Measurements from ENCODE around the gene MTA1.

The MTA1 gene

GRCh38 chr14:105410642-105411016, 9.0 kb upstream of the MTA1 start:
- DNase-seq (ENCODE audit: low spot score): no peak

GRCh38 chr14:105411017-105411941, 8.3 kb upstream of the MTA1 start:
- peak; percentile 80 for DNase-seq (ENCODE audit: low spot score)

- no peak for DNase-seq (ENCODE audit: low spot score)
Observed at GRCh38 chr14:105411985-105412770, 7.4 kb upstream of the MTA1 start.

DNA sequence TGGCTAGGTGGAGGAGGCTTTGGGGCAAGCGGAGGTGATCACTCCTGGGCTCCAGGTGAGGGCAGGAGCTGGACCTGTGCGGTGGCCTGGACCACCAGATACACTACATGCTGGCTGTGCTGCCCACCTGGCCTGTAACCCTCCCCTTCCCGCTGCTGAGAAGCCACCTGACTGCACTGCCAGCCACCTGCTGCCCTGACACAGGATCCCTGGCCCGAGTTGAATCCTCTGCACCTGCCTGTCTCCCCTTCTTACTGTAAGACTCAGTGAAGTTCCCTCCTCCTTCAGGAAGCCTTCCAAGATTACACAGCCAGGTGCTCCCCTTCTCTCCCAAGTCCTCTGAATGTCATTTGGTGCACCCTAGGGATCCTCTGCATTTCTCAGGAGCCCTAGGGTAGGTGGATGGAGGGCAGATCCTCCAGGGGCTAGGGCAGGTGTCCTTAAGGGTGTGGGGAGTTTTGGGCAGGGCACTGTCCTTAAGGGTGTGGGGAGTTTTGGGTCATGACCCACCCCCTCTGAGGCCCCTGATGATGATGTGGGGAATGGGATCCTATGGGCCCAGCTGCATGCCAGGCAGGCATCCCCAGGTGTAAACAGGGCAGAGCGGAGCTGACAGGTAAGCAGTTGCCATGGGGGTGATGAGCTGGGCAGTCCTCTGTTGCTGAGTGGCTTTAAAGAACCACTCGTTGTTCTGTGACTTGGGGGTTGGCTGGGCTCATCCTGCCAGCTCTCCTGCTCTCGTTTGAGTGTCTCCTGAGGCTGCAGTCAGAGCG, 6.7 kb upstream of the MTA1 start:
- DNase-seq (ENCODE audit: low spot score): no peak

DNA sequence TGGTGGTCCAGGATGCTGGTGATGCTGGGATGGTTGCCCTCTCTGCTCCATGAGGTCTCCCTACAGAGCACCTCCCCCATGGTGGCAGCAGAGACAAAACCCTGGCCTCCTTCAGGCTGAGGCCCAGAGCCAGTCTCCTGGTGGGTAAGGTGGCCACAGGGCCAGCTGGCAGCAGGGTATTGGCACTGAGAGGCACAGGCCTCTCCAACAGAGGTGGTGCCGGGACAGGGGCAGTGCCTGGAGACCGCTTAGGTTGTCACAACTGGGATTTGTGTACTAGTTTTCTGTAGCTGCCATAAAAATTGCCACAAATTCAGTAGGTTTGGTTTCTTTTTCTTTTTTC, 6.1 kb upstream of the MTA1 start:
- DNase-seq (ENCODE audit: low spot score): no peak

DNA sequence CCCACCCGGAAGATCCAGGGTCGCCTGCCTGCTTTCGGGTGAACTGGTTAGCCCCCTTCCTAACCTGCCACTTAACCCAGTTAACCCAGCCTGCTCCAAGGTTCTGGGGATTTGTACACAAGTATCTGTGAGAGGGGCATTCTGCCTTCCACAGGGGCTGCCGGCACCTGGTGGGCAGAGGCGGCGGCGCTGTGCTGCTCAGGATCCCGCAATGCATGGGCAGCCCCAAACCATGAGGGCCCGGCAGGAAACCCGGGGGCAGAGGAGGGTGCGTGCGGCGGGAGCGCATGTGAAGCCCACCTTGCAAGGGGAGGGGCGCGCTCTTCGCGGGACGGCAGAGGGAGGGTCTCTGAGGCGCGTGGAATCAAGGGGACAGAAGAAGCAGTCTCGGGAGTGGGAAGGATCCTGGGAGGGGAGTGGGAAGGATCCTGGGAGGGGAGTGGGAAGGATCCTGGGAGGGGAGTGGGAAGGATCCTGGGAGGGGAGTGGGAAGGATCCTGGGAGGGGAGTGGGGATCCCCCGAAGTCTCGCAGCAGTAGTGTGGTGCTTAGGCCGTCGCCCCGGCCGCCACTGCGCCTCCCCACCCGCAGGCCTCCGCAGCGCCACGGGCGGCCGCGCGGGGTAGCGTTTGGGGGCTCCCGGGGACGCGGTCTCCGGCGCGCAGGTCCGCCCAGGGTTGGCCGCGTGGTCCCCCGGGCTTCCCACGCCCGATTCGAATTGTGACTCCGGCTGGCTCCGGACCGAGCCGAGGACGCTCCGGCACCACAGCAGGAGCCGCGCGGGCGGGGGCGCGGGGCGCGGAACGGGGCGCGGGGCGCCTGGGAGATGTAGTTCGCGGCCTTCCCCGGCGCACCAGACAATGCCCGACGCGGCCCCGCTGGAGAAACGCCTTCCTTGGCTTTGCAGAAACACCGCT, 4.9 kb upstream of the MTA1 start:
- peak; percentile 83 for DNase-seq (ENCODE audit: low spot score)

- DNase-seq (ENCODE audit: low spot score): no peak
Observed at GRCh38 chr14:105415481-105416428, 3.9 kb upstream of the MTA1 start.

- no peak for DNase-seq (ENCODE audit: low spot score)
Observed at GRCh38 chr14:105416671-105417070, 3.0 kb upstream of the MTA1 start.

GRCh38 chr14:105417690-105418121, 1.9 kb upstream of the MTA1 start:
- DNase-seq (ENCODE audit: low spot score): no peak

DNA sequence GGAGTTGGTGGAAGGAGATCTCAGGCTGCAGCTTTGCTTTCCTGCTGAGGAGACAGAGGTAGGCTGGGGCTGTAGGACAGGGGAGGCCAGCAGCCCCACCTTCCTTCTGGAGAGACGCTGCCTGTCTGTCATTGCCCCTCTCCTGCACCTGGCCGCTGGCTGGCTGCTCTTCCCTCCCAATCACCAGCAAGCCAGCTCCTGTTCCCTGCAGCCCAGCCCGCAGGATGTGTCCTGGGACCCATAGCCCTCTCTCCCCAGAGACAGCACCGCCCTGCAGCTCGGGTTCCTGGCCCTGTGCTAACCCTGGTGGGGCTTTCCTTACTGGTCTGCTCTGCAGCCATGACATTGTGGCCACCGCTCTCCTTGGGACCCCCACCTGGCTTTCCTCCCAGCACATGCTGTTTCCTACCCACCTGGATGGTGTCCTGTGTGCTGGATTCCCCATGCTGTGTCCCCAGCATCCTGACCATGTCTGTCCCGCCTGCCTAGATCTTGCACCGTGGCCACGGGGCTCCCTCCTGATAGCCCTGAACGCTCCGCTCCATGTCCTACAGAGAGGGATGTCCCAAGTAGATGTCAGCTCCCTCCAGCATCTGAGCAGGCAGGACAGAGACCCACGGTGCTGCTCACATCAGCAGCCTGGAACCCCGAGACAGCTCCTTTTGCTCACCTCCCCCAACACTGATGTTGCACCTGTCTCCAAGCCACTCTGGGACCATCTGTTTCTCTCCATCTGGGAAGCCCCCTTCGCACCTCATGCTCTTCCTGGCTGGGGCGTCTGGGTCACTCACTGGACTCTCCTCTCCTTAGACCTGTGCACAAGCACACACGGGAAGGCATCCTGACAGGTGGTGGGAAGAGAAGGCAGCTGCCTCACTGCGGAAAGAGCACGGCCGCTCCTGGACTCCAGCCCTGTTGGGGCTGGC, 1.1 kb upstream of the MTA1 start:
- DNase-seq (ENCODE audit: low spot score): no peak

GRCh38 chr14:105420101-105420973, 710 bp downstream of the MTA1 start:
- DNase-seq (ENCODE audit: low spot score): peak; percentile 41

- DNase-seq (ENCODE audit: low spot score): no peak
Observed at GRCh38 chr14:105420974-105421674, 1.5 kb downstream of the MTA1 start.

DNA sequence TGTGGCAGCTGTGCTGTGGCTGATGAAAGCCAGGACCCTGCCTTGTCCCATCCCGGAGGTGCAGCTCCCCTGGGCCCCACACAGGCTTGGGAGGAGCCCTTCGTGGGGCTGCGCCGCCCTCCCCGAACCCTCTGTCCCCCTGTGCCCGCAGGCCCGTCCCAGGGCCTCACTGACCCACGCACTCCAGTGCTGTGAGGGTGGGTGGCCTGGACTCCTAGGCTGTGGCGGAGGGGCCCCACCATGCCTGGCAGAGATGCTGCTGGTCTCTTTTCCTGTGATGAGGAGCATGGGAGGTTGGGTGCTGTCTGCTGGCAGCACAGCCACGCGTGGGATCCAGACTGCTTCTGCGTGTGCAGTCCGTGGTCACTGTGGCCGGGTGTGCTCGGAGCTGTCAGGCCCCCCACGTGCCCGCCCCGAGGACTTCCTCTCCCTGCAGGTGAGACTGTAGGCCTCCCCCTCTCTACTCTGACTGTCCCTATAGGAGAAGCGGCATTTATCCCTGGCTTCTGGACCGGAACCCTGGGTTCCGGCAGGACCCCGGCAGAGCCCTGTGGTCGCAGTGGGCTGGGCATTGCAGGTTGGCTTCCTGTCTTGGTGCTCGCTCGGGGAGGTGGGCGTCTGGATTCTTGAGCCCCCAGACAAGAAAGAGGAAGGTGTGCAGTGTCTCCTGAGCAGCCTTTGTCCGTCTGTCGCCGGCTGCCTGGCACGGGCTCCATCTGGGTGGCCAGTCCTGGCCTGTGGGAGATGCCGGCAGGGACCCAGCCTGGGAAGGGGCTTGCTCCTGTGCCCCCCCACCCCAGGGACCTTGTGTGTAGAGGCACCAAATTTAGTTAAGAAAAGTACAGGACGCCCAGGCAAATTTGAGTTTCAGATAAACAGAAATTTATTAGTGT, 2.3 kb downstream of the MTA1 start:
- DNase-seq (ENCODE audit: low spot score): no peak

- DNase-seq (ENCODE audit: low spot score): no peak
Observed at GRCh38 chr14:105422695-105423487, 3.3 kb downstream of the MTA1 start.

DNA sequence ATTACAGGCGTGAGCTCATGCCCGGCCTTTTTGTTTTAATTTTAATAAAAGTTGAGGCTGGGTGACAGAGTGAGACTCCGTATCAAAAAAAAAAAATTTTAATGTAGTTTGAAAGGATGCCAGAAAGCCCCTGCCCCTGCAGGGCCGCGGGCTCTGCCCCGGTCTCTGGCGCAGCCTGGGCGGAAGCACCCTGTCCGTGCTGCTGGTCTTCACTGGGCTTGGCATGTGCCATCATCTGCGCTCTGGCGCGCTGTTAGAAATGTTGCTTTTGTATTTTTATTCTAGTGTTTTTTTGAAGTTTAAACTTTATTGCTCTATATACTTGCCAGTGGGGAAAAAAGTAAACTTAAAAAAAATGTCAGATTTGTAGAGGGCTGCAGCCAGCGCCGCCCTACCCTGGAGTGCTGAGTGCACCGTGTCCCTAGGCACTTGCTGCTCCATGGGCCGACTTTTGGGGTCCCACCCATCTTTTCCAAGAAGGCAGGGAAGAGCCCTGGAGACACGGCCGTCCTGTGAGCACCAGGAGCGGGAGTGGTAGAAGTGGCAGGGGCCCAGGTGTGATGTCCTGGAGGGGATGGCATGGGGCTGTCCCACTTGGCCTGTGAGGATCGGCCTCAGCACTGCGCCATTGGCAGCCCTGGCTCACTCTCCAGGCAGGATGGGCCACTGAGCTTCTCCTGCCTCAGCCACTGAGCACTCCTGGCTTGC, 4.0 kb downstream of the MTA1 start:
- no peak for DNase-seq (ENCODE audit: low spot score)
